OCI-LY1 (cell line): ENCODE results near the gene KCNJ1.

Experiments used
- EZH2 ChIP-seq: fragments of 200-600 bp; sonication (generic), shearing (Covaris generic); IDR thresholded peaks from 2 replicates; pipeline ENCODE4 v1.8.0; 2017; ENCODE audit warnings: borderline replicate concordance, mixed run types, mild to moderate bottlenecking, antibody characterized with exemption, low read length, moderate library complexity, mixed read lengths
- TF ChIP-seq, protein P1 (sequence below): fragments of 200-600 bp; sonication (generic), shearing (Covaris generic); IDR thresholded peaks from 2 replicates; pipeline ENCODE4 v1.5.1; 2017; ENCODE audit warnings: mild to moderate bottlenecking, antibody characterized with exemption, low read length, moderate library complexity, mixed read lengths

DNA sequence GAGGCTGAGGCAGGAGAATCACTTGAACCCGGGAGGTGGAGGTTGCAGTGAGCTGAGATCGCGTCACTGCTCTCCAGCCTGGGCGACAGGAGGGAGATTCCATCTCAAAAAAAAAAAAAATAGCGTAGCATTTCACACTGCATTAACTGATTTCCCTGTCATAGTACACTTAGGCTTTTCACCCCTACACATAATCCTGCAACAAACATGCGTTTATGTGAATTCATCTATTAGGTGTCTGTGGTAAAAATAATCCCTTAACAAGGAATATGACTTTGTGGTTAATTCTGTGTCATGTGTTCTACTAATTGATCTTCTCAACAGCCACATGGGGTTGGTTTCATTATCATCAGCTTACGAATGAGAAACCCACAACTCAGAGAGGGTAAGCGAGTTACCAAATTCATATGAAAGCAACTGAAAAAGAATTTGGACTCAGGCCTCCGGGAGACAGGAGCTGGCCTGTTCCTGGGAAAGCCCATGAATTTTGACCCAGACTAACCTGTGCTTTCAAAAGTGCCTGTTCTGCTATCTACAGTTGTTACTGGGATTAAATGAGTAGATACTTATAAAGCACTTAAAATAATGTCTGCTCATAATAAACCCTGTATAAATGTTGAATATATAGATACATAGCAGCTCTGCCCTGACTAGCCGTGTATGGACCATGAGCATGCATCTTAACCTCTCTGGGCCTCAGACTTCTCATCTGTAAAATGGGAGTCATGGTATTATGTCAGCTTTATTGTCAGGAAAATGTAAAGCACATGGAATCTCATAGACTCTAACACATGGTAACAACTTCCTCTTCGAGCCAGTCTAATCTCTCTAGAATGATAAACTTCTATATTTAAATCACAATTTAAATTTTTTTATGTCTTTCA lies 36.6 kb downstream of the KCNJ1 start:
- TF ChIP-seq, protein P1, sequence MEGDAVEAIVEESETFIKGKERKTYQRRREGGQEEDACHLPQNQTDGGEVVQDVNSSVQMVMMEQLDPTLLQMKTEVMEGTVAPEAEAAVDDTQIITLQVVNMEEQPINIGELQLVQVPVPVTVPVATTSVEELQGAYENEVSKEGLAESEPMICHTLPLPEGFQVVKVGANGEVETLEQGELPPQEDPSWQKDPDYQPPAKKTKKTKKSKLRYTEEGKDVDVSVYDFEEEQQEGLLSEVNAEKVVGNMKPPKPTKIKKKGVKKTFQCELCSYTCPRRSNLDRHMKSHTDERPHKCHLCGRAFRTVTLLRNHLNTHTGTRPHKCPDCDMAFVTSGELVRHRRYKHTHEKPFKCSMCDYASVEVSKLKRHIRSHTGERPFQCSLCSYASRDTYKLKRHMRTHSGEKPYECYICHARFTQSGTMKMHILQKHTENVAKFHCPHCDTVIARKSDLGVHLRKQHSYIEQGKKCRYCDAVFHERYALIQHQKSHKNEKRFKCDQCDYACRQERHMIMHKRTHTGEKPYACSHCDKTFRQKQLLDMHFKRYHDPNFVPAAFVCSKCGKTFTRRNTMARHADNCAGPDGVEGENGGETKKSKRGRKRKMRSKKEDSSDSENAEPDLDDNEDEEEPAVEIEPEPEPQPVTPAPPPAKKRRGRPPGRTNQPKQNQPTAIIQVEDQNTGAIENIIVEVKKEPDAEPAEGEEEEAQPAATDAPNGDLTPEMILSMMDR: no peak
- TF ChIP-seq EZH2: no peak
